Glutamatergic neuron (in vitro differentiated cells): Measurements from ENCODE around the gene ANGPTL8. TPM values are rescaled to one million over a fixed set of nuclear protein-coding genes. Genes with fewer than 3 reads are reported as not detected.
A peak's percentile ranks its signal among the peaks of the same experiment; 100 is the strongest.

Source experiments
- DNase-seq: peaks from one replicate; pipeline ENCODE4 v3.0.0; 2022
- H3K27ac Mint-ChIP-seq: one replicate; pipeline ENCODE4 v1.8.0; 2020; ENCODE audit warnings: mild to moderate bottlenecking, mixed read lengths, inconsistent platforms; ENCODE audit not compliant: unreplicated experiment
- H3K27me3 Mint-ChIP-seq: one replicate; pipeline ENCODE4 v1.8.0; 2020; ENCODE audit warnings: mild to moderate bottlenecking, moderate library complexity, mixed read lengths, inconsistent platforms; ENCODE audit not compliant: unreplicated experiment
- H3K36me3 Mint-ChIP-seq: one replicate; pipeline ENCODE4 v1.8.0; 2020; ENCODE audit warnings: mild to moderate bottlenecking, mixed read lengths, inconsistent platforms; ENCODE audit not compliant: unreplicated experiment
- H3K4me1 Mint-ChIP-seq: one replicate; pipeline ENCODE4 v1.8.0; 2020; ENCODE audit warnings: mild to moderate bottlenecking, low read depth, mixed read lengths, inconsistent platforms; ENCODE audit not compliant: unreplicated experiment
- H3K4me3 Mint-ChIP-seq: one replicate; pipeline ENCODE4 v1.8.0; 2020; ENCODE audit warnings: mild to moderate bottlenecking, mixed read lengths, inconsistent platforms; ENCODE audit not compliant: unreplicated experiment
- H3K9me3 Mint-ChIP-seq: one replicate; pipeline ENCODE4 v1.8.0; 2020; ENCODE audit warnings: mild to moderate bottlenecking, moderate library complexity, mixed read lengths, inconsistent platforms; ENCODE audit not compliant: unreplicated experiment
- CTCF ChIP-seq: fragments of 200-600 bp; sonication (generic); IDR thresholded peaks from one replicate; pipeline ENCODE4 v1.5.0; 2021; ENCODE audit not compliant: partially characterized antibody, unreplicated experiment
- total RNA-seq: library from RNA; stranded (reverse); fragmentation: NEBNext Ultra II Directional; extraction: Animal tissue kit (Norgen Biotek cat#: 25700); gene quantifications from one replicate; pipeline ENCODE4 v1.2.1, GENCODE V29; 2021; ENCODE audit not compliant: unreplicated experiment

Gene ANGPTL8
- total RNA-seq, 1 donor from 2014 or later: not detected

- Mint-ChIP-seq H3K27ac (no peak overlapping the region), H3K9me3 (peaks cover 2% of the 10 kb centered on the region), H3K4me3 (no peak overlapping the region), H3K4me1 (no peaks in the 10 kb centered on the region), H3K27me3 (no peaks in the 10 kb centered on the region), H3K36me3 (no peaks in the 10 kb centered on the region)
- no peak for DNase-seq
- no peak for TF ChIP-seq CTCF
Measured at GRCh38 chr19:11251217-11251616, 11.8 kb downstream of the ANGPTL8 start.

- no peaks in the 10 kb centered on the region for H3K27me3 Mint-ChIP-seq
- no peak overlapping the region for H3K4me3 Mint-ChIP-seq
- no peaks in the 10 kb centered on the region for H3K4me1 Mint-ChIP-seq
- TF ChIP-seq CTCF: no peak
- no peak for DNase-seq
- H3K27ac Mint-ChIP-seq: no peak overlapping the region
- H3K36me3 Mint-ChIP-seq: no peaks in the 10 kb centered on the region
- peaks cover 2% of the 10 kb centered on the region for H3K9me3 Mint-ChIP-seq
Measured at GRCh38 chr19:11251650-11252314, 12.4 kb downstream of the ANGPTL8 start.

GRCh38 chr19:11252665-11253355 is 13.4 kb downstream of the ANGPTL8 start:
- H3K27ac Mint-ChIP-seq: no peak overlapping the region
- H3K9me3 Mint-ChIP-seq: peaks cover 2% of the 10 kb centered on the region
- H3K4me3 Mint-ChIP-seq: no peak overlapping the region
- H3K27me3 Mint-ChIP-seq: no peaks in the 10 kb centered on the region
- TF ChIP-seq CTCF: no peak
- DNase-seq: no peak
- no peaks in the 10 kb centered on the region for H3K36me3 Mint-ChIP-seq
- no peaks in the 10 kb centered on the region for H3K4me1 Mint-ChIP-seq

DNA sequence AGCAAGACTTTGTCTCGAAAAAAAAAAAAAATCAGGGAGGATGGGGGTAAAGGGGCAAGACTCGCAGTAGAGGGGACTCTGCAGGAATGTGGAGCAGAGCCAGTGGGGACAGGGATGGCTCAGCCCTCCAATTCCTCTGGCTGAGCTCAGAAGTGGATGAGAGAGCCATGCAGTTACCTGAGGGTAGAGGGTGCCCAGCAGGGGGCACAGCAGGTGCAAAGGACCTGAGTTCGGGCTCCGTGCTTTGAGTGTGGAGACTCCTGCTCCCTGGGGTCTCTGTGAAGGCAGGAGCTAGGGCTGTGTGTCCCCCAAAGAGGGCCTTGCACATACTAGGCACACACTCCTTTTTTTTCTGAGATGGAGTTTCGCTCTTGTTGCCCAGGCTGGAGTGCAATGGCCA is 15.2 kb downstream of the ANGPTL8 start:
- no peaks in the 10 kb centered on the region for H3K4me1 Mint-ChIP-seq
- TF ChIP-seq CTCF: no peak
- no peak for DNase-seq

DNA sequence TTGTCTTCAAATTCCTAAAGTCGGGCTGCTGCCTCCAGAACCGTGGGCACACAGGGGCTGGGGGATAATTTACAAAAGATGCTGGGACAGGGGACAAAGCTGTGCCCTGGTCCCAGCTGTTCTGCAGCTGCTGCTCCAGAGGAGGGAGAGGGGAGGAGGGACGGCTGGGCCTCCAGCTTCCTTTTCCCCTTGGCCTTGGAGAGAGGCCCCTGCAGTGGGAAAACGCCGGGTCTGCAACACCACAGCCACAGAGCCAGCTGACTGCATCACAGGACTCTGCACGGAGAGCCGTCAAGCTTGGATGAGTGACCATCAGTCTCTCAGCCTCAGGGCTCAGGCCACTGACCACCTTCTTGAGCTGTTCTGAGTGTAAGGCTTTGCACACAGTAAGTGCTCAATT is 16.8 kb downstream of the ANGPTL8 start:
- Mint-ChIP-seq H3K4me1 (no peaks in the 10 kb centered on the region), H3K36me3 (no peaks in the 10 kb centered on the region), H3K4me3 (no peak overlapping the region), H3K27ac (no peak overlapping the region), H3K9me3 (peaks cover 5% of the 10 kb centered on the region), H3K27me3 (peaks cover under 1% of the 10 kb centered on the region)
- TF ChIP-seq CTCF: no peak
- DNase-seq: peak; percentile 50

More for the DNA sequence above, 15.2 kb downstream of the ANGPTL8 start:
- H3K36me3 Mint-ChIP-seq: no peaks in the 10 kb centered on the region
- no peak overlapping the region for H3K4me3 Mint-ChIP-seq
- H3K9me3 Mint-ChIP-seq: peaks cover 2% of the 10 kb centered on the region
- no peaks in the 10 kb centered on the region for H3K27me3 Mint-ChIP-seq
- H3K27ac Mint-ChIP-seq: no peak overlapping the region
